ENCODE measurements around the gene TTLL12. TPM values are rescaled to one million over a fixed set of nuclear protein-coding genes. Genes with fewer than 3 reads are reported as not detected.

TTLL12 gene
- total RNA-seq, 1 donor from 2014 or later, result 36.6 TPM

GRCh38 chr22:43232445-43232844, 45.5 kb upstream of the TTLL12 start:
- Mint-ChIP-seq H3K9me3 (ENCODE audit: unreplicated experiment) (peaks cover 5% of the 10 kb centered on the region), H3K4me3 (ENCODE audit: unreplicated experiment) (no peak overlapping the region), H3K36me3 (ENCODE audit: unreplicated experiment) (no peaks in the 10 kb centered on the region), H3K27me3 (ENCODE audit: unreplicated experiment) (peaks cover 2% of the 10 kb centered on the region), H3K27ac (ENCODE audit: unreplicated experiment) (no peak overlapping the region), H3K4me1 (ENCODE audit: low read depth, unreplicated experiment) (peaks cover 8% of the 10 kb centered on the region)
- TF ChIP-seq CTCF (IDR thresholded peaks at IDR 0.05; ENCODE audit: partially characterized antibody, unreplicated experiment), result no peak
- no peak for DNase-seq

- no peak for DNase-seq
- Mint-ChIP-seq H3K4me3 (ENCODE audit: unreplicated experiment) (no peak overlapping the region), H3K4me1 (ENCODE audit: low read depth, unreplicated experiment) (peaks cover 9% of the 10 kb centered on the region), H3K27ac (ENCODE audit: unreplicated experiment) (no peak overlapping the region), H3K9me3 (ENCODE audit: unreplicated experiment) (peaks cover 5% of the 10 kb centered on the region), H3K27me3 (ENCODE audit: unreplicated experiment) (peaks cover 2% of the 10 kb centered on the region), H3K36me3 (ENCODE audit: unreplicated experiment) (no peaks in the 10 kb centered on the region)
- TF ChIP-seq CTCF (IDR thresholded peaks at IDR 0.05; ENCODE audit: partially characterized antibody, unreplicated experiment), result no peak
Measured at GRCh38 chr22:43231724-43232034, 44.7 kb upstream of the TTLL12 start.

GRCh38 chr22:43230971-43231723, 44.2 kb upstream of the TTLL12 start:
- H3K36me3 Mint-ChIP-seq (ENCODE audit: unreplicated experiment), result no peaks in the 10 kb centered on the region
- peak; percentile 95 for TF ChIP-seq CTCF (IDR thresholded peaks at IDR 0.05; ENCODE audit: partially characterized antibody, unreplicated experiment)
- H3K4me3 Mint-ChIP-seq (ENCODE audit: unreplicated experiment), result peak overlapping the region; percentile 74
- peaks cover 5% of the 10 kb centered on the region for H3K9me3 Mint-ChIP-seq (ENCODE audit: unreplicated experiment)
- no peak overlapping the region for H3K27ac Mint-ChIP-seq (ENCODE audit: unreplicated experiment)
- H3K4me1 Mint-ChIP-seq (ENCODE audit: low read depth, unreplicated experiment), result peaks cover 11% of the 10 kb centered on the region
- DNase-seq, result peak; percentile 80
- H3K27me3 Mint-ChIP-seq (ENCODE audit: unreplicated experiment), result peaks cover 2% of the 10 kb centered on the region

- no peak overlapping the region for H3K4me3 Mint-ChIP-seq (ENCODE audit: unreplicated experiment)
- H3K4me1 Mint-ChIP-seq (ENCODE audit: low read depth, unreplicated experiment), result peaks cover 17% of the 10 kb centered on the region
- H3K27me3 Mint-ChIP-seq (ENCODE audit: unreplicated experiment), result peaks cover under 1% of the 10 kb centered on the region
- no peaks in the 10 kb centered on the region for H3K36me3 Mint-ChIP-seq (ENCODE audit: unreplicated experiment)
- H3K27ac Mint-ChIP-seq (ENCODE audit: unreplicated experiment), result no peak overlapping the region
- no peak for TF ChIP-seq CTCF (IDR thresholded peaks at IDR 0.05; ENCODE audit: partially characterized antibody, unreplicated experiment)
- DNase-seq, result no peak
- peaks cover 5% of the 10 kb centered on the region for H3K9me3 Mint-ChIP-seq (ENCODE audit: unreplicated experiment)
Measured at GRCh38 chr22:43230571-43230970, 43.6 kb upstream of the TTLL12 start.

GRCh38 chr22:43228863-43229262, 41.9 kb upstream of the TTLL12 start:
- no peak for TF ChIP-seq CTCF (IDR thresholded peaks at IDR 0.05; ENCODE audit: partially characterized antibody, unreplicated experiment)
- Mint-ChIP-seq H3K9me3 (ENCODE audit: unreplicated experiment) (peaks cover 5% of the 10 kb centered on the region), H3K27me3 (ENCODE audit: unreplicated experiment) (no peaks in the 10 kb centered on the region), H3K4me1 (ENCODE audit: low read depth, unreplicated experiment) (peaks cover 30% of the 10 kb centered on the region), H3K4me3 (ENCODE audit: unreplicated experiment) (no peak overlapping the region), H3K36me3 (ENCODE audit: unreplicated experiment) (no peaks in the 10 kb centered on the region), H3K27ac (ENCODE audit: unreplicated experiment) (no peak overlapping the region)
- DNase-seq, result no peak

Measured in glutamatergic neuron (in vitro differentiated cells).